Ovary (tissue), 9 donors: ENCODE results near the gene DNAJB4. TPM values are rescaled to one million over a fixed set of nuclear protein-coding genes. Genes with fewer than 3 reads are reported as not detected.

Experiments
- DNase-seq, 5 donors: peaks; one replicate each; pipeline ENCODE4 v3.0.0-alpha.2; 2019 to 2020
- H3K27ac ChIP-seq, 2 donors: fragments of 200-600 bp; one replicate each; pipeline versions ENCODE4 v1.5.1 to v1.8.0; 2019 to 2022
- H3K27me3 ChIP-seq: fragments of 200-600 bp; one replicate; pipeline ENCODE4 v1.8.0; 2022
- H3K36me3 ChIP-seq: fragments of 200-600 bp; sonication (generic); one replicate; pipeline ENCODE4 v1.5.1; 2019
- H3K4me1 ChIP-seq: one replicate; pipeline ENCODE4 v1.8.1; 2013; ENCODE audit warnings: mild to moderate bottlenecking, moderate library complexity; ENCODE audit not compliant: insufficient read depth
- H3K4me3 ChIP-seq: fragments of 200-600 bp; sonication (generic); one replicate; pipeline ENCODE4 v1.5.1; 2017
- H3K9me3 ChIP-seq, 2 donors: fragments of 200-600 bp in 1 of 2; sonication (generic) in 1 of 2; one replicate each; pipeline versions ENCODE4 v1.5.1 to v1.8.1; 2013 to 2019; ENCODE audit warnings: mild to moderate bottlenecking in 1 of 2, moderate library complexity in 1 of 2
- EP300 ChIP-seq: sonication (generic); formaldehyde crosslinking; IDR thresholded peaks from one replicate; pipeline ENCODE4 v1.6.1; 2017; ENCODE audit warnings: antibody characterized with exemption
- POLR2A ChIP-seq: fragments of 450-650 bp; IDR thresholded peaks from one replicate; pipeline ENCODE4 v1.6.1; 2017; ENCODE audit warnings: antibody characterized with exemption, mild to moderate bottlenecking, moderate library complexity
- WGBS, 3 donors: extraction: QIAGEN DNeasy Blood & Tissue Kit in 1 of 3; methylation state at CpG; one replicate each; pipeline versions ENCODE4 v1.1.5 to v1.1.7; 2013 to 2017; 5-methylcytosine and 5-hydroxymethylcytosine counted together
- intact Hi-C, 4 donors: fragments of 100-400 bp; cut with DNase I; formaldehyde crosslinking; loops; one replicate each; pipeline versions ENCODE4 v1.11.0 to v1.15.1; 2022 to 2023
- polyA plus RNA-seq, 2 donors: library from polyadenylated mRNA; stranded (reverse); fragments of 200-250 nt in 1 of 2; fragments of 350-450 nt in 1 of 2; fragmentation: Illumina TruSeq in 1 of 2; extraction: RNeasy Lipid Tissue Mini Kit (QIAGEN cat#74804) in 1 of 2; gene quantifications; one replicate each; pipeline ENCODE4 v1.2.3, GENCODE V29; 2013 to 2014
- total RNA-seq, 7 donors: library from RNA; depleted of rRNA in 2 of 7; stranded (reverse); fragments of >200 nt in 2 of 7; fragmentation: NEBNext Ultra II Directional in 3 of 7; extraction: Animal tissue kit (Norgen Biotek cat#: 25700) in 3 of 7; gene quantifications; one replicate each; pipeline versions ENCODE4 v1.1.0 to v1.2.4, GENCODE V29; 2016 to 2023
- TF ChIP-seq, protein P1 (sequence below), 3 donors: fragments of 450-650 bp in 2 of 3; fragments of 200-600 bp in 1 of 3; IDR thresholded peaks; one replicate each; pipeline versions ENCODE4 v1.5.1 to v1.8.0; 2016 to 2022; ENCODE audit warnings: antibody characterized with exemption in 3 of 3, mild to moderate bottlenecking in 1 of 3
- donor health status: DM: no; HTN: no; CAD: no; lungs with moderate emphysema.
- donor health status: DM: no; HTN: no; CAD: no.
- donor health status: Bipolar disorder and iron deficiency.
- donor health status: DM: yes; HTN: yes; CAD: no.
- donor health status: DM: no; HTN: no; CAD: no.
- donor health status: DM: yes; HTN: yes; CAD: no.

DNAJB4 gene
- total and polyA plus RNA-seq, 9 donors, result 18.7 to 48.6 (median 23.8) TPM

DNA sequence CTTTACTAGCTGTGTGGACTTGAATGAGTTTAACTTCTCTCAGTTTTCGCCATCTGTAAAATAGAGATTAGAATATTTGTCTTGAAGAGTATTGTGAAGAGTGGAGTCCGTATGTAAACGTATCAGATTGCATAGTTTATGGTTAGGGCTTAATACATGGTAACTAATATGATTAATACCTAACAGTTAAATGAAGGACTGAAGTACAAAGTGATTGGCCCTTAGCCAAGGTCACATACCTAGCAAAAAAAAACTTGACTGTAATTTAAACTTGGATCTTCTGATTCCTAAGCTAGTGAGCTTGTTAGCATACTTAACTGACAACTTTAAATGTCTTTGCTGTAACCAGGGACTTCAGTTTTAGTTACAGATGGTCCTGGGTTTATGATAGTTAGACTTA lies 42.9 kb downstream of the DNAJB4 start:
- Histone ChIP-seq H3K9me3 (no peaks in the 10 kb centered on the region), H3K27ac (no peak overlapping the region), H3K4me3 (no peak overlapping the region), H3K4me1 (peaks cover 6% of the 10 kb centered on the region), H3K27me3 (no peaks in the 10 kb centered on the region), H3K36me3 (no peaks in the 10 kb centered on the region)
- WGBS, 3 donors, result 88 to 91% (median 91%) methylated on average over 3 of the region's 3 CpGs
- no peak for DNase-seq
- TF ChIP-seq EP300 (no peak), POLR2A (no peak)
- TF ChIP-seq, protein P1, sequence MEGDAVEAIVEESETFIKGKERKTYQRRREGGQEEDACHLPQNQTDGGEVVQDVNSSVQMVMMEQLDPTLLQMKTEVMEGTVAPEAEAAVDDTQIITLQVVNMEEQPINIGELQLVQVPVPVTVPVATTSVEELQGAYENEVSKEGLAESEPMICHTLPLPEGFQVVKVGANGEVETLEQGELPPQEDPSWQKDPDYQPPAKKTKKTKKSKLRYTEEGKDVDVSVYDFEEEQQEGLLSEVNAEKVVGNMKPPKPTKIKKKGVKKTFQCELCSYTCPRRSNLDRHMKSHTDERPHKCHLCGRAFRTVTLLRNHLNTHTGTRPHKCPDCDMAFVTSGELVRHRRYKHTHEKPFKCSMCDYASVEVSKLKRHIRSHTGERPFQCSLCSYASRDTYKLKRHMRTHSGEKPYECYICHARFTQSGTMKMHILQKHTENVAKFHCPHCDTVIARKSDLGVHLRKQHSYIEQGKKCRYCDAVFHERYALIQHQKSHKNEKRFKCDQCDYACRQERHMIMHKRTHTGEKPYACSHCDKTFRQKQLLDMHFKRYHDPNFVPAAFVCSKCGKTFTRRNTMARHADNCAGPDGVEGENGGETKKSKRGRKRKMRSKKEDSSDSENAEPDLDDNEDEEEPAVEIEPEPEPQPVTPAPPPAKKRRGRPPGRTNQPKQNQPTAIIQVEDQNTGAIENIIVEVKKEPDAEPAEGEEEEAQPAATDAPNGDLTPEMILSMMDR (IDR thresholded peaks at IDR 0.05), result no peak
- intact Hi-C loops, result no loop called here

DNA sequence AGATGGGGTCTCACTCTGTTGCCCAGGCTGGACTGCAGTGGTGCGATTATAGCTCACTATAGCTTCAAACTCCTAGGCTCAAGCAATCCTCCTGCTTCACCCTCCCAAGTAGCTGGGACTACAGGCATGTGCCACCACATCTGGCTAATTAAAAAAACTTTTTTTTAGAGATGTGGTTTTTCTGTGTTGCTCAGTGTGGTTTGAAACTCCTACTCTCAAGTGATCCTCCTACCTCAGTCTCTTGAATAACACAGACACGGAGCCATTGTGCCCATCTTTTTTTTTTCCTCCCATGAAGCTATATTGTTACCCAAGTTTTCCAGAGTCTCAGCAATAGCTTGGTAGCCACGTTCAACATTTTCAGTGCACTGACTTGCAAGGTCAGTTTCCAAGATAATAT lies 43.7 kb downstream of the DNAJB4 start:
- Histone ChIP-seq H3K36me3 (no peaks in the 10 kb centered on the region), H3K27me3 (no peaks in the 10 kb centered on the region), H3K4me3 (no peak overlapping the region), H3K4me1 (peaks cover 6% of the 10 kb centered on the region), H3K9me3 (no peaks in the 10 kb centered on the region), H3K27ac (no peak overlapping the region)
- intact Hi-C loops, result no loop called here
- 82 to 88% (median 85%) methylated on average over 3 of the region's 3 CpGs for WGBS, 3 donors
- TF ChIP-seq EP300 (no peak), POLR2A (no peak)
- TF ChIP-seq, protein P1 (IDR thresholded peaks at IDR 0.05), result no peak
- DNase-seq, result no peak

GRCh38 chr1:78049396-78049795 lies 44.7 kb downstream of the DNAJB4 start:
- intact Hi-C loops, result no loop called here
- 98% methylated on average over 4 of the region's 4 CpGs for WGBS, 3 donors
- H3K4me3 ChIP-seq, result no peak overlapping the region
- no peak overlapping the region for H3K27ac ChIP-seq
- no peaks in the 10 kb centered on the region for H3K9me3 ChIP-seq
- TF ChIP-seq EP300 (no peak), POLR2A (no peak)
- TF ChIP-seq, protein P1 (IDR thresholded peaks at IDR 0.05), result no peak
- H3K27me3 ChIP-seq, result no peaks in the 10 kb centered on the region
- H3K4me1 ChIP-seq, result peaks cover 6% of the 10 kb centered on the region
- no peak for DNase-seq
- no peaks in the 10 kb centered on the region for H3K36me3 ChIP-seq

GRCh38 chr1:78051005-78051404 lies 46.3 kb downstream of the DNAJB4 start:
- intact Hi-C loops, result no loop called here

More at GRCh38 chr1:78051005-78051404, 46.3 kb downstream of the DNAJB4 start:
- Histone ChIP-seq H3K36me3 (no peaks in the 10 kb centered on the region), H3K4me3 (no peak overlapping the region), H3K27ac (no peak overlapping the region), H3K4me1 (peaks cover 5% of the 10 kb centered on the region), H3K9me3 (no peaks in the 10 kb centered on the region), H3K27me3 (no peaks in the 10 kb centered on the region)
- TF ChIP-seq, protein P1 (IDR thresholded peaks at IDR 0.05), result no peak
- TF ChIP-seq POLR2A (no peak), EP300 (no peak)
- 95 to 99% (median 97%) methylated on average over 2 of the region's 2 CpGs for WGBS, 3 donors
- DNase-seq, result no peak
